ENCODE measurements around the gene CMTM8.

The CMTM8 gene

GRCh38 chr3:32405711-32406323, 167.3 kb downstream of the CMTM8 start:
- Histone ChIP-seq H3K4me3 (ENCODE audit: low read depth in 1 of 2, low read length in 2 of 2) (no peak overlapping the region), H3K27ac (ENCODE audit: low read length) (peak overlapping the region; percentile 79), H3K4me2 (ENCODE audit: insufficient read depth, low read length) (peak overlapping the region; percentile 61; the same call in 1 of the 2 replicates), H3K4me1 (ENCODE audit: insufficient read depth, low read length) (peaks cover 71% of the 10 kb centered on the region), H2AFZ (ENCODE audit: low read depth, low read length) (no peak overlapping the region), H3K9me3 (ENCODE audit: insufficient read depth, low read length, severe bottlenecking) (no peaks in the 10 kb centered on the region), H3K9ac (ENCODE audit: low read depth, low read length) (0 out of 2 replicates have a peak overlapping the region, but pooled peaks have one; percentile 31), H3K79me2 (ENCODE audit: insufficient read depth, low read length) (peaks cover 80% of the 10 kb centered on the region), H3K36me3 (ENCODE audit: insufficient read depth, low read length) (no peaks in the 10 kb centered on the region; the same call in 1 of the 2 replicates), H4K20me1 (ENCODE audit: insufficient read depth, low read length) (no peaks in the 10 kb centered on the region), H3K27me3 (ENCODE audit: insufficient read depth, low read length, poor library complexity) (no peaks in the 10 kb centered on the region)
- ATAC-seq (ENCODE audit: insufficient read depth, low read depth) (no peak), DNase-seq (no peak)
- TF ChIP-seq CTCF (IDR thresholded peaks at IDR 0.05; ENCODE audit: borderline replicate concordance, extremely low read depth, low read length, poor library complexity, severe bottlenecking), result peak; percentile 21
- no peak for TF ChIP-seq EZH2 (IDR thresholded peaks at IDR 0.05; ENCODE audit: borderline replicate concordance, low read depth, low read length, severe bottlenecking)

- H3K4me1 ChIP-seq (ENCODE audit: insufficient read depth, low read length), result peaks cover 71% of the 10 kb centered on the region
- peak overlapping the region; percentile 40 for H3K9ac ChIP-seq (ENCODE audit: low read depth, low read length)
- H3K4me3 ChIP-seq (ENCODE audit: low read depth in 1 of 2, low read length in 2 of 2), result peak overlapping the region in 1 of 2 experiments; percentile 40; a peak in 2 of 4 replicates
- peak overlapping the region; percentile 79 for H3K27ac ChIP-seq (ENCODE audit: low read length)
- H3K79me2 ChIP-seq (ENCODE audit: insufficient read depth, low read length), result peaks cover 77% of the 10 kb centered on the region
- no peak for TF ChIP-seq EZH2 (IDR thresholded peaks at IDR 0.05; ENCODE audit: borderline replicate concordance, low read depth, low read length, severe bottlenecking)
- TF ChIP-seq CTCF (IDR thresholded peaks at IDR 0.05; ENCODE audit: borderline replicate concordance, extremely low read depth, low read length, poor library complexity, severe bottlenecking), result no peak
- no peaks in the 10 kb centered on the region for H3K9me3 ChIP-seq (ENCODE audit: insufficient read depth, low read length, severe bottlenecking)
- no peaks in the 10 kb centered on the region for H4K20me1 ChIP-seq (ENCODE audit: insufficient read depth, low read length)
- no peaks in the 10 kb centered on the region; the same call in 1 of the 2 replicates for H3K36me3 ChIP-seq (ENCODE audit: insufficient read depth, low read length)
- H3K4me2 ChIP-seq (ENCODE audit: insufficient read depth, low read length), result peak overlapping the region; percentile 61
- H3K27me3 ChIP-seq (ENCODE audit: insufficient read depth, low read length, poor library complexity), result no peaks in the 10 kb centered on the region
- no peak overlapping the region for H2AFZ ChIP-seq (ENCODE audit: low read depth, low read length)
- DNase-seq (peak; percentile 82), ATAC-seq (ENCODE audit: insufficient read depth, low read depth) (peak; percentile 94)
Measured at GRCh38 chr3:32406486-32407408, 168.3 kb downstream of the CMTM8 start.

GRCh38 chr3:32410367-32411246, 172.1 kb downstream of the CMTM8 start:
- H3K27me3 ChIP-seq (ENCODE audit: insufficient read depth, low read length, poor library complexity), result no peaks in the 10 kb centered on the region
- H3K79me2 ChIP-seq (ENCODE audit: insufficient read depth, low read length), result peaks cover 70% of the 10 kb centered on the region
- H3K27ac ChIP-seq (ENCODE audit: low read length), result peak overlapping the region; percentile 30
- no peak overlapping the region for H2AFZ ChIP-seq (ENCODE audit: low read depth, low read length)
- H3K4me2 ChIP-seq (ENCODE audit: insufficient read depth, low read length), result no peak overlapping the region
- no peak for TF ChIP-seq CTCF (IDR thresholded peaks at IDR 0.05; ENCODE audit: borderline replicate concordance, extremely low read depth, low read length, poor library complexity, severe bottlenecking)
- no peak for TF ChIP-seq EZH2 (IDR thresholded peaks at IDR 0.05; ENCODE audit: borderline replicate concordance, low read depth, low read length, severe bottlenecking)
- no peak for ATAC-seq (ENCODE audit: insufficient read depth, low read depth)
- H3K36me3 ChIP-seq (ENCODE audit: insufficient read depth, low read length), result no peaks in the 10 kb centered on the region; the same call in 1 of the 2 replicates
- no peaks in the 10 kb centered on the region for H3K9me3 ChIP-seq (ENCODE audit: insufficient read depth, low read length, severe bottlenecking)
- H4K20me1 ChIP-seq (ENCODE audit: insufficient read depth, low read length), result no peaks in the 10 kb centered on the region
- no peak overlapping the region for H3K4me3 ChIP-seq (ENCODE audit: low read depth in 1 of 2, low read length in 2 of 2)
- no peak for DNase-seq
- peaks cover 67% of the 10 kb centered on the region for H3K4me1 ChIP-seq (ENCODE audit: insufficient read depth, low read length)
- no peak overlapping the region for H3K9ac ChIP-seq (ENCODE audit: low read depth, low read length)
